Endothelial cell of hepatic sinusoid (primary cell): ENCODE data around the gene CEP112.
"Not testable (repeated sequence)": the region's sequence is repeated elsewhere in the genome, so short reads cannot be mapped to it uniquely, and the experiment has no call there.

Source experiments
- in situ Hi-C: cut with HindIII; loops from 2 replicates; pipeline ENCODE4 v1.10.0; 2017; ENCODE audit warnings: low sequenced_read_pairs

The CEP112 gene

GRCh38 chr17:65852911-65853310, 339.0 kb downstream of the CEP112 start:
- in situ Hi-C loops, result no loop called here

GRCh38 chr17:65851965-65852736, 339.8 kb downstream of the CEP112 start:
- in situ Hi-C loops, result no loop called here

GRCh38 chr17:65850486-65850885, 341.4 kb downstream of the CEP112 start:
- in situ Hi-C loops, result no loop called here

- in situ Hi-C loops, result no loop called here
Measured at GRCh38 chr17:65848751-65849150, 343.2 kb downstream of the CEP112 start.

- in situ Hi-C loops, result no loop called here
Measured at GRCh38 chr17:65841089-65841488, 350.8 kb downstream of the CEP112 start.

- in situ Hi-C loops, result not testable (repeated sequence)
Measured at GRCh38 chr17:65837232-65837631, 354.7 kb downstream of the CEP112 start.

- in situ Hi-C loops, result no loop called here
Measured at GRCh38 chr17:65833214-65833613, 358.7 kb downstream of the CEP112 start.

GRCh38 chr17:65830356-65830755, 361.6 kb downstream of the CEP112 start:
- in situ Hi-C loops, result no loop called here

- in situ Hi-C loops, result not testable (repeated sequence)
Measured at GRCh38 chr17:65826577-65826976, 365.4 kb downstream of the CEP112 start.

GRCh38 chr17:65824901-65825300, 367.0 kb downstream of the CEP112 start:
- in situ Hi-C loops, result no loop called here

GRCh38 chr17:65823713-65824112, 368.2 kb downstream of the CEP112 start:
- in situ Hi-C loops, result no loop called here

- in situ Hi-C loops, result no loop called here
Measured at GRCh38 chr17:65820811-65821210, 371.1 kb downstream of the CEP112 start.

- in situ Hi-C loops, result no loop called here
Measured at GRCh38 chr17:65820306-65820705, 371.6 kb downstream of the CEP112 start.

GRCh38 chr17:65819810-65820209, 372.1 kb downstream of the CEP112 start:
- in situ Hi-C loops, result no loop called here

GRCh38 chr17:65817951-65818350, 374.0 kb downstream of the CEP112 start:
- in situ Hi-C loops, result no loop called here

- in situ Hi-C loops, result no loop called here
Measured at GRCh38 chr17:65814418-65814817, 377.5 kb downstream of the CEP112 start.

GRCh38 chr17:65813306-65813705, 378.6 kb downstream of the CEP112 start:
- in situ Hi-C loops, result no loop called here

GRCh38 chr17:65811043-65811442, 380.9 kb downstream of the CEP112 start:
- in situ Hi-C loops, result no loop called here

- in situ Hi-C loops, result no loop called here
Measured at GRCh38 chr17:65809366-65809765, 382.6 kb downstream of the CEP112 start.

GRCh38 chr17:65808566-65808965, 383.4 kb downstream of the CEP112 start:
- in situ Hi-C loops, result not testable (repeated sequence)

GRCh38 chr17:65807361-65807760, 384.6 kb downstream of the CEP112 start:
- in situ Hi-C loops, result no loop called here

- in situ Hi-C loops, result no loop called here
Measured at GRCh38 chr17:65801513-65801912, 390.4 kb downstream of the CEP112 start.

- in situ Hi-C loops, result no loop called here
Measured at GRCh38 chr17:65800655-65801054, 391.3 kb downstream of the CEP112 start.
